Activated T-cell treated with anti-CD3 and anti-CD28 coated beads, Interleukin-2, amount 50 U/mL, for 72 hours (primary cell): ENCODE results near the gene RFX4. TPM values are rescaled to one million over a fixed set of nuclear protein-coding genes. Genes with fewer than 3 reads are reported as not detected.

ENCODE experiments used
- ATAC-seq, 2 donors: fragments of 150-1000 bp; cut with Tn5 transposase; replicated peaks in 1 of 2; 2 replicates each; pipeline ENCODE4 v1.10.0; 2021; ENCODE audit warnings: moderate library complexity in 2 of 2, mild to moderate bottlenecking in 1 of 2
- DNase-seq, 2 donors: peaks; one replicate each; pipeline ENCODE4 v3.0.0; 2021 to 2022; ENCODE audit warnings: mixed read lengths in 1 of 2
- H3K27ac Mint-ChIP-seq: one replicate; pipeline ENCODE4 v1.8.0; 2022; ENCODE audit warnings: mild to moderate bottlenecking, moderate library complexity, mixed read lengths
- H3K27me3 Mint-ChIP-seq: one replicate; pipeline ENCODE4 v1.8.0; 2022; ENCODE audit warnings: low read depth, mixed read lengths
- H3K36me3 Mint-ChIP-seq, 2 donors: one replicate each; pipeline ENCODE4 v1.8.0; 2022; ENCODE audit warnings: mixed read lengths in 2 of 2, mild to moderate bottlenecking in 1 of 2; ENCODE audit not compliant: insufficient read depth in 2 of 2
- H3K4me1 Mint-ChIP-seq: one replicate; pipeline ENCODE4 v1.8.0; 2022; ENCODE audit warnings: low read depth, mixed read lengths
- H3K4me3 Mint-ChIP-seq, 2 donors: one replicate each; pipeline ENCODE4 v1.8.0; 2022; ENCODE audit warnings: mild to moderate bottlenecking in 2 of 2, mixed read lengths in 2 of 2, moderate library complexity in 2 of 2
- H3K9me3 Mint-ChIP-seq, 2 donors: one replicate each; pipeline ENCODE4 v1.8.0; 2022; ENCODE audit warnings: mixed read lengths in 2 of 2
- total RNA-seq, 2 donors: library from RNA; stranded (reverse); gene quantifications; one replicate each; pipeline ENCODE4 v1.2.3, GENCODE V29; 2022

RFX4 gene
- not detected for total RNA-seq

GRCh38 chr12:106582641-106583230, at the start of gene RFX4:
Gene RFX4 (plus strand): TSS chr12:106583004. CDS start chr12:106583321, 317 bp downstream.
- Mint-ChIP-seq H3K4me3 (peak within 1 kb of the TSS; percentile 69 to 89), H3K27me3 (peaks cover 75% of the 10 kb centered on the region), H3K27ac (peak within 1 kb of the TSS; percentile 66), H3K36me3 (peaks cover 0 to 2% of the 10 kb centered on the region in 2 donors), H3K4me1 (peaks cover 39% of the 10 kb centered on the region), H3K9me3 (no peaks in the 10 kb centered on the region)
- no peak for DNase-seq
- ATAC-seq: no peak

- Mint-ChIP-seq H3K27me3 (peaks cover 6% of the 10 kb centered on the region), H3K4me1 (no peaks in the 10 kb centered on the region), H3K27ac (no peak overlapping the region), H3K36me3 (peaks cover 6 to 9% of the 10 kb centered on the region in 2 donors), H3K9me3 (peaks cover 8% of the 10 kb centered on the region in 2 donors), H3K4me3 (no peak overlapping the region)
- DNase-seq (no peak), ATAC-seq (no peak)
Observed at GRCh38 chr12:106541201-106541600, 41.6 kb upstream of the RFX4 start.

GRCh38 chr12:106551410-106551809, 31.4 kb upstream of the RFX4 start:
- no peak for DNase-seq
- no peak overlapping the region for H3K4me3 Mint-ChIP-seq
- peaks cover 34% of the 10 kb centered on the region for H3K27me3 Mint-ChIP-seq
- no peak overlapping the region for H3K27ac Mint-ChIP-seq
- peaks cover 8 to 11% of the 10 kb centered on the region in 2 donors for H3K36me3 Mint-ChIP-seq
- peaks cover 5 to 11% of the 10 kb centered on the region in 2 donors for H3K9me3 Mint-ChIP-seq
- ATAC-seq: no peak
- no peaks in the 10 kb centered on the region for H3K4me1 Mint-ChIP-seq

- Mint-ChIP-seq H3K27me3 (peaks cover 40% of the 10 kb centered on the region), H3K27ac (no peak overlapping the region), H3K9me3 (peaks cover 7 to 11% of the 10 kb centered on the region in 2 donors), H3K4me1 (no peaks in the 10 kb centered on the region), H3K36me3 (peaks cover 8 to 11% of the 10 kb centered on the region in 2 donors), H3K4me3 (no peak overlapping the region)
- DNase-seq (no peak), ATAC-seq (no peak)
Observed at GRCh38 chr12:106552228-106552627, 30.6 kb upstream of the RFX4 start.

- peaks cover 42% of the 10 kb centered on the region for H3K27me3 Mint-ChIP-seq
- no peaks in the 10 kb centered on the region for H3K36me3 Mint-ChIP-seq
- no peak overlapping the region for H3K4me3 Mint-ChIP-seq
- DNase-seq: no peak
- H3K9me3 Mint-ChIP-seq: peaks cover 2 to 4% of the 10 kb centered on the region in 2 donors
- H3K27ac Mint-ChIP-seq: no peak overlapping the region
- no peak for ATAC-seq
- H3K4me1 Mint-ChIP-seq: no peaks in the 10 kb centered on the region
Observed at GRCh38 chr12:106564678-106565329, 18.0 kb upstream of the RFX4 start.

GRCh38 chr12:106566771-106567170, 16.0 kb upstream of the RFX4 start:
- DNase-seq: no peak
- ATAC-seq: no peak
- Mint-ChIP-seq H3K4me3 (no peak overlapping the region), H3K27me3 (peaks cover 46% of the 10 kb centered on the region), H3K36me3 (no peaks in the 10 kb centered on the region), H3K4me1 (no peaks in the 10 kb centered on the region), H3K9me3 (peaks cover 0 to 2% of the 10 kb centered on the region in 2 donors), H3K27ac (no peak overlapping the region)

- Mint-ChIP-seq H3K4me1 (no peaks in the 10 kb centered on the region), H3K4me3 (no peak overlapping the region), H3K27me3 (peaks cover 48% of the 10 kb centered on the region), H3K27ac (no peak overlapping the region), H3K36me3 (no peaks in the 10 kb centered on the region), H3K9me3 (no peaks in the 10 kb centered on the region)
- DNase-seq (no peak), ATAC-seq (no peak)
Observed at GRCh38 chr12:106573239-106573638, 9.6 kb upstream of the RFX4 start.

- no peaks in the 10 kb centered on the region for H3K9me3 Mint-ChIP-seq
- no peak overlapping the region for H3K27ac Mint-ChIP-seq
- H3K36me3 Mint-ChIP-seq: no peaks in the 10 kb centered on the region
- no peak for ATAC-seq
- peaks cover 66% of the 10 kb centered on the region for H3K27me3 Mint-ChIP-seq
- no peak overlapping the region for H3K4me3 Mint-ChIP-seq
- peaks cover 6% of the 10 kb centered on the region for H3K4me1 Mint-ChIP-seq
- no peak for DNase-seq
Observed at GRCh38 chr12:106576848-106577247, 6.0 kb upstream of the RFX4 start.

GRCh38 chr12:106580671-106581508, 1.9 kb upstream of the RFX4 start:
- Mint-ChIP-seq H3K9me3 (no peaks in the 10 kb centered on the region), H3K4me3 (peak overlapping the region; percentile 22 to 53)
- no peak for DNase-seq

GRCh38 chr12:106581543-106582248, 1.1 kb upstream of the RFX4 start:
- ATAC-seq: no peak
- Mint-ChIP-seq H3K4me3 (peak overlapping the region; percentile 34 to 69), H3K9me3 (no peaks in the 10 kb centered on the region), H3K4me1 (peaks cover 39% of the 10 kb centered on the region), H3K27me3 (peaks cover 78% of the 10 kb centered on the region), H3K27ac (no peak overlapping the region), H3K36me3 (peaks cover 0 to 2% of the 10 kb centered on the region in 2 donors)
- DNase-seq: peak in 1 of 2 donors; percentile 26

More at GRCh38 chr12:106580671-106581508, 1.9 kb upstream of the RFX4 start:
- Mint-ChIP-seq H3K27ac (no peak overlapping the region), H3K36me3 (peaks cover 0 to 2% of the 10 kb centered on the region in 2 donors), H3K4me1 (peaks cover 39% of the 10 kb centered on the region), H3K27me3 (peaks cover 83% of the 10 kb centered on the region)
- ATAC-seq: no peak

GRCh38 chr12:106582249-106582591, 584 bp upstream of the RFX4 start:
- DNase-seq (no peak), ATAC-seq (no peak)
- Mint-ChIP-seq H3K27me3 (peaks cover 75% of the 10 kb centered on the region), H3K27ac (no peak overlapping the region), H3K4me1 (peaks cover 39% of the 10 kb centered on the region), H3K4me3 (peak overlapping the region; percentile 34 to 69), H3K36me3 (peaks cover 0 to 2% of the 10 kb centered on the region in 2 donors), H3K9me3 (no peaks in the 10 kb centered on the region)

- Mint-ChIP-seq H3K9me3 (no peaks in the 10 kb centered on the region), H3K4me3 (peak overlapping the region; percentile 69 to 89), H3K4me1 (peaks cover 39% of the 10 kb centered on the region), H3K36me3 (peaks cover 0 to 2% of the 10 kb centered on the region in 2 donors), H3K27me3 (peaks cover 78% of the 10 kb centered on the region), H3K27ac (no peak overlapping the region)
- ATAC-seq (peak; percentile 46 to 52), DNase-seq (peak; percentile 13 to 31)
Observed at GRCh38 chr12:106583242-106584103, 669 bp downstream of the RFX4 start.
